ENCODE measurements around the gene HCFC1. TPM values are rescaled to one million over a fixed set of nuclear protein-coding genes. Genes with fewer than 3 reads are reported as not detected.

HCFC1 gene
- total and polyA plus RNA-seq, 9 of the 15 experiments (the other 6 are each of a cell fraction or from before 2014, with no cell fraction given) = 2.8 to 133 (median 17.1) TPM

- TF ChIP-seq ZNF79 (CRISPR knock-in tag; IDR thresholded peaks at IDR 0.05; ENCODE audit: low read depth) (no peak), MAFK (IDR thresholded peaks at IDR 0.05; ENCODE audit: low read length) (no peak), SMAD2 (IDR thresholded peaks at IDR 0.05; ENCODE audit: low read depth, low read length) (no peak), RFX5 (IDR thresholded peaks at IDR 0.05; ENCODE audit: low read depth, low read length) (no peak), GTF2A2 (tag; IDR thresholded peaks at IDR 0.05) (no peak), KDM2B (CRISPR knock-in tag; IDR thresholded peaks at IDR 0.05) (no peak), KLF13 (tag; IDR thresholded peaks at IDR 0.05; ENCODE audit: borderline replicate concordance, low read depth) (no peak), ZNF778 (CRISPR knock-in tag; IDR thresholded peaks at IDR 0.05) (no peak), MEIS2 (IDR thresholded peaks at IDR 0.05; ENCODE audit: partially characterized antibody) (no peak), CUX1 (CRISPR knock-in tag; IDR thresholded peaks at IDR 0.05) (no peak), FOXK2 (conservative IDR thresholded peaks at IDR 0.05 in 1 of 2, IDR thresholded peaks at IDR 0.05 in 1 of 2; ENCODE audit: low read depth in 2 of 2) (no peak), TCF7L2 (IDR thresholded peaks at IDR 0.05; ENCODE audit: low read depth, low read length) (no peak), MLLT1 (IDR thresholded peaks at IDR 0.05) (no peak)
- TF ChIP-seq, protein P1, sequence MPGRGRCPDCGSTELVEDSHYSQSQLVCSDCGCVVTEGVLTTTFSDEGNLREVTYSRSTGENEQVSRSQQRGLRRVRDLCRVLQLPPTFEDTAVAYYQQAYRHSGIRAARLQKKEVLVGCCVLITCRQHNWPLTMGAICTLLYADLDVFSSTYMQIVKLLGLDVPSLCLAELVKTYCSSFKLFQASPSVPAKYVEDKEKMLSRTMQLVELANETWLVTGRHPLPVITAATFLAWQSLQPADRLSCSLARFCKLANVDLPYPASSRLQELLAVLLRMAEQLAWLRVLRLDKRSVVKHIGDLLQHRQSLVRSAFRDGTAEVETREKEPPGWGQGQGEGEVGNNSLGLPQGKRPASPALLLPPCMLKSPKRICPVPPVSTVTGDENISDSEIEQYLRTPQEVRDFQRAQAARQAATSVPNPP (IDR thresholded peaks at IDR 0.05; ENCODE audit: borderline replicate concordance, insufficient read depth, insufficient read length) = no peak
- TF ChIP-seq, protein P2, sequence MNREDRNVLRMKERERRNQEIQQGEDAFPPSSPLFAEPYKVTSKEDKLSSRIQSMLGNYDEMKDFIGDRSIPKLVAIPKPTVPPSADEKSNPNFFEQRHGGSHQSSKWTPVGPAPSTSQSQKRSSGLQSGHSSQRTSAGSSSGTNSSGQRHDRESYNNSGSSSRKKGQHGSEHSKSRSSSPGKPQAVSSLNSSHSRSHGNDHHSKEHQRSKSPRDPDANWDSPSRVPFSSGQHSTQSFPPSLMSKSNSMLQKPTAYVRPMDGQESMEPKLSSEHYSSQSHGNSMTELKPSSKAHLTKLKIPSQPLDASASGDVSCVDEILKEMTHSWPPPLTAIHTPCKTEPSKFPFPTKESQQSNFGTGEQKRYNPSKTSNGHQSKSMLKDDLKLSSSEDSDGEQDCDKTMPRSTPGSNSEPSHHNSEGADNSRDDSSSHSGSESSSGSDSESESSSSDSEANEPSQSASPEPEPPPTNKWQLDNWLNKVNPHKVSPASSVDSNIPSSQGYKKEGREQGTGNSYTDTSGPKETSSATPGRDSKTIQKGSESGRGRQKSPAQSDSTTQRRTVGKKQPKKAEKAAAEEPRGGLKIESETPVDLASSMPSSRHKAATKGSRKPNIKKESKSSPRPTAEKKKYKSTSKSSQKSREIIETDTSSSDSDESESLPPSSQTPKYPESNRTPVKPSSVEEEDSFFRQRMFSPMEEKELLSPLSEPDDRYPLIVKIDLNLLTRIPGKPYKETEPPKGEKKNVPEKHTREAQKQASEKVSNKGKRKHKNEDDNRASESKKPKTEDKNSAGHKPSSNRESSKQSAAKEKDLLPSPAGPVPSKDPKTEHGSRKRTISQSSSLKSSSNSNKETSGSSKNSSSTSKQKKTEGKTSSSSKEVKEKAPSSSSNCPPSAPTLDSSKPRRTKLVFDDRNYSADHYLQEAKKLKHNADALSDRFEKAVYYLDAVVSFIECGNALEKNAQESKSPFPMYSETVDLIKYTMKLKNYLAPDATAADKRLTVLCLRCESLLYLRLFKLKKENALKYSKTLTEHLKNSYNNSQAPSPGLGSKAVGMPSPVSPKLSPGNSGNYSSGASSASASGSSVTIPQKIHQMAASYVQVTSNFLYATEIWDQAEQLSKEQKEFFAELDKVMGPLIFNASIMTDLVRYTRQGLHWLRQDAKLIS (CRISPR knock-in tag; IDR thresholded peaks at IDR 0.05) = no peak; the same call in 1 of the 2 replicates
Measured at GRCh38 chrX:153925739-153926551, 45.7 kb downstream of the HCFC1 start, which contains the start of gene ARHGAP4 (continued).
